ENCODE data around the gene ABI3BP.

GRCh38 chr3:100968932-100969906 lies 24.0 kb downstream of the ABI3BP start:
- TF ChIP-seq EP300 (IDR thresholded peaks at IDR 0.05; ENCODE audit: borderline replicate concordance in 1 of 2, low read depth in 1 of 2, low read length in 1 of 2) (no peak), USF1 (IDR thresholded peaks at IDR 0.05; ENCODE audit: borderline replicate concordance, low read depth) (no peak), CTCF (IDR thresholded peaks at IDR 0.05) (no peak), EZH2phosphoT487 (IDR thresholded peaks at IDR 0.05; ENCODE audit: borderline replicate concordance, low read depth) (no peak), RAD21 (IDR thresholded peaks at IDR 0.05; ENCODE audit: low read length) (no peak), GATA2 (CRISPR knock-in tag; IDR thresholded peaks at IDR 0.05) (no peak), PBX3 (IDR thresholded peaks at IDR 0.05) (no peak), NRF1 (IDR thresholded peaks at IDR 0.05; ENCODE audit: low read depth, low read length) (no peak), RCOR1 (IDR thresholded peaks at IDR 0.05; ENCODE audit: low read length) (no peak), TAF1 (IDR thresholded peaks at IDR 0.05; ENCODE audit: borderline replicate concordance, low read depth, low read length) (no peak)
